Bronchial smooth muscle cell (primary cell): ENCODE measurements around the gene ATF6B. TPM values are rescaled to one million over a fixed set of nuclear protein-coding genes. Genes with fewer than 3 reads are reported as not detected.

Experiments
- total RNA-seq: library from RNA; depleted of rRNA; stranded (reverse); fragments of >200 nt; gene quantifications from 2 replicates; pipeline ENCODE4 v1.2.1, GENCODE V29; 2014

Gene ATF6B
- total RNA-seq: 10.2 and 12.0 TPM in 2 replicates

GRCh38 chr6:32127717-32128592, at the start of gene ATF6B:
ATF6B (minus strand) TSS chr6:32128246; CDS start chr6:32128207, 39 bp downstream.

GRCh38 chr6:32175711-32176475, 47.8 kb upstream of the ATF6B start, which contains the start of gene AGPAT1:
AGPAT1 (minus strand) TSS chr6:32176084; CDS start chr6:32171496, 4,588 bp downstream.

GRCh38 chr6:32164295-32164694, 36.2 kb upstream of the ATF6B start, which contains the start of gene EGFL8:
EGFL8 (plus strand) TSS chr6:32164595; CDS start chr6:32166166, 1,571 bp downstream.

GRCh38 chr6:32153564-32154513, 25.8 kb upstream of the ATF6B start, which contains the start of gene PPT2:
PPT2 (plus strand) TSS chr6:32154141; CDS start chr6:32154595, 454 bp downstream.

GRCh38 chr6:32151863-32152768, 24.1 kb upstream of the ATF6B start, which contains the start of gene PRRT1:
PRRT1 (minus strand) TSS chr6:32151939; CDS start chr6:32151827, 112 bp downstream.

GRCh38 chr6:32109114-32109764, 18.8 kb downstream of the ATF6B start, which contains the start of gene TNXB:
TNXB (minus strand) TSS chr6:32109338; CDS start chr6:32098198, 11,140 bp downstream.

Other genes with a start within 250 kb of the ATF6B start
- 0.52 TPM in 1 of 2 replicates, not detected in the other for gene SLC44A4, start 249.2 kb downstream of the ATF6B start, total RNA-seq
- gene EHMT2, start 230.5 kb downstream of the ATF6B start, total RNA-seq: 76.3 and 106 TPM in 2 replicates
- 9.6 and 14.6 TPM in 2 replicates for gene ZBTB12, start 226.2 kb downstream of the ATF6B start, total RNA-seq
- 0.86 and 2.0 TPM in 2 replicates for gene C2, start 200.5 kb downstream of the ATF6B start, total RNA-seq
- gene CFB, start 182.2 kb downstream of the ATF6B start, total RNA-seq: 33.7 and 56.8 TPM in 2 replicates
- gene NELFE, start 169.3 kb downstream of the ATF6B start, total RNA-seq: 81.3 and 85.3 TPM in 2 replicates
- gene SKIC2, start 169.1 kb downstream of the ATF6B start, total RNA-seq: 55.6 and 56.4 TPM in 2 replicates
- gene DXO, start 156.1 kb downstream of the ATF6B start, total RNA-seq: 7.7 and 8.2 TPM in 2 replicates
- 13.1 and 13.6 TPM in 2 replicates for gene C4A, start 146.2 kb downstream of the ATF6B start, total RNA-seq
- gene C4B, start 113.5 kb downstream of the ATF6B start, total RNA-seq: 8.8 and 15.4 TPM in 2 replicates
- gene CYP21A2, start 89.8 kb downstream of the ATF6B start, total RNA-seq: under 0.01 TPM in 1 of 2 replicates, not detected in the other
- 10.6 and 39.2 TPM in 2 replicates for gene TNXB, start 18.9 kb downstream of the ATF6B start, total RNA-seq
- 7.3 and 8.9 TPM in 2 replicates for gene FKBPL, start 2.0 kb upstream of the ATF6B start, total RNA-seq
- 0.09 and 0.32 TPM in 2 replicates for gene PRRT1, start 23.7 kb upstream of the ATF6B start, total RNA-seq
- 18.6 and 39.7 TPM in 2 replicates for gene PPT2, start 25.9 kb upstream of the ATF6B start, total RNA-seq
- 1.6 and 2.4 TPM in 2 replicates for gene EGFL8, start 36.3 kb upstream of the ATF6B start, total RNA-seq
- gene AGPAT1, start 47.8 kb upstream of the ATF6B start, total RNA-seq: 21.9 and 22.2 TPM in 2 replicates
- gene RNF5, start 50.2 kb upstream of the ATF6B start, total RNA-seq: 14.4 and 15.6 TPM in 2 replicates
- gene AGER, start 56.0 kb upstream of the ATF6B start, total RNA-seq: 0.16 and 0.17 TPM in 2 replicates
- gene PBX2, start 62.0 kb upstream of the ATF6B start, total RNA-seq: 27.9 and 31.4 TPM in 2 replicates
- 0.17 and 0.95 TPM in 2 replicates for gene GPSM3, start 64.4 kb upstream of the ATF6B start, total RNA-seq
- 0.77 and 0.79 TPM in 2 replicates for gene NOTCH4, start 95.8 kb upstream of the ATF6B start, total RNA-seq
- gene TSBP1, start 243.7 kb upstream of the ATF6B start, total RNA-seq: not detected in 2 replicates